IMR-90 (cell line): Measurements from ENCODE around the gene PIK3R3. TPM values are rescaled to one million over a fixed set of nuclear protein-coding genes. Genes with fewer than 3 reads are reported as not detected.

ENCODE experiments used
- ATAC-seq: fragments of 200-7000 bp; cut with Tn5 transposase; 2 replicates; pipeline ENCODE4 v1.9.1; 2020; ENCODE audit warnings: low read depth, mild to moderate bottlenecking, moderate library complexity
- BruUV-seq: library from RNA; stranded (reverse); fragments of 400-500 nt; replicated peaks from 2 replicates; lab custom pipeline; 2021; lab: Mats Ljungman, UMichigan
- CTCF ChIA-PET: fragments of 300-600 bp; formaldehyde crosslinking; extraction: SDS; loops from one replicate; lab custom pipeline; 2021; ENCODE audit warnings: antibody characterized with exemption; lab: Yijun Ruan, JAX
- POLR2A ChIA-PET: fragments of 300-600 bp; sonication (Branson Sonifier 250); formaldehyde crosslinking; loops from one replicate; lab custom pipeline; 2022; ENCODE audit warnings: antibody characterized with exemption; ENCODE audit not compliant: unreplicated experiment; lab: Charles Lee
- DNase-seq: peaks from one replicate; pipeline ENCODE4 v3.0.0; 2013
- H2AFZ ChIP-seq: replicated peaks from 2 replicates; pipeline ENCODE3; 2013; ENCODE audit warnings: low read length, mild to moderate bottlenecking; ENCODE audit not compliant: poor library complexity
- H2AK5ac ChIP-seq: 2 replicates; pipeline ENCODE4 v1.6.1; 2013; ENCODE audit warnings: low read depth, low read length, inconsistent platforms
- H2AK9ac ChIP-seq: replicated peaks from 2 replicates; pipeline ENCODE3; 2013; ENCODE audit warnings: mild to moderate bottlenecking, low read depth, low read length, moderate library complexity; ENCODE audit not compliant: poor library complexity
- H2BK120ac ChIP-seq: 2 replicates; pipeline ENCODE4 v1.6.1; 2013; ENCODE audit warnings: low read depth, low read length, inconsistent platforms
- H2BK15ac ChIP-seq: 3 replicates; pipeline ENCODE4 v1.6.1; 2013; ENCODE audit warnings: low read depth, low read length, inconsistent platforms
- H2BK20ac ChIP-seq: 2 replicates; pipeline ENCODE4 v1.6.1; 2013; ENCODE audit warnings: low read depth, mild to moderate bottlenecking, inconsistent platforms, low read length, moderate library complexity
- H2BK5ac ChIP-seq: 2 replicates; pipeline ENCODE4 v1.6.1; 2013; ENCODE audit warnings: mild to moderate bottlenecking, low read depth, low read length, inconsistent platforms; ENCODE audit not compliant: poor library complexity, severe bottlenecking
- H3K14ac ChIP-seq: replicated peaks from 2 replicates; pipeline ENCODE4 v1.6.1; 2013; ENCODE audit warnings: low read depth, low read length, inconsistent platforms
- H3K18ac ChIP-seq: 2 replicates; pipeline ENCODE4 v1.6.1; 2013; ENCODE audit warnings: low read depth, low read length, control low read depth
- H3K23ac ChIP-seq: 2 replicates; pipeline ENCODE4 v1.6.1; 2013; ENCODE audit warnings: low read depth, low read length, inconsistent platforms
- H3K27ac ChIP-seq: 2 replicates; pipeline ENCODE4 v1.5.1; 2013; ENCODE audit warnings: mild to moderate bottlenecking, control low read depth, low read length; ENCODE audit not compliant: insufficient read depth
- H3K27me3 ChIP-seq: 2 replicates; pipeline ENCODE4 v1.6.1; 2013; ENCODE audit warnings: low read length; ENCODE audit not compliant: control insufficient read depth, insufficient read depth
- H3K36me3 ChIP-seq: 2 replicates; pipeline ENCODE4 v1.6.1; 2013; ENCODE audit warnings: low read length, mixed read lengths; ENCODE audit not compliant: control insufficient read depth, insufficient read depth
- H3K4ac ChIP-seq: 2 replicates; pipeline ENCODE4 v1.6.1; 2013; ENCODE audit warnings: low read depth, low read length, inconsistent platforms
- H3K4me1 ChIP-seq: 2 replicates; pipeline ENCODE4 v1.6.1; 2013; ENCODE audit warnings: low read length, mixed read lengths; ENCODE audit not compliant: control insufficient read depth, insufficient read depth
- H3K4me2 ChIP-seq: 2 replicates; pipeline ENCODE4 v1.6.1; 2013; ENCODE audit warnings: low read depth, mild to moderate bottlenecking, control low read depth, low read length, moderate library complexity
- H3K4me3 ChIP-seq: 2 replicates; pipeline ENCODE4 v1.5.1; 2013; ENCODE audit warnings: low read depth, mild to moderate bottlenecking, control low read depth, low read length, moderate library complexity; ENCODE audit not compliant: insufficient read depth
- H3K56ac ChIP-seq: 2 replicates; pipeline ENCODE4 v1.6.1; 2013; ENCODE audit warnings: low read length, inconsistent platforms; ENCODE audit not compliant: insufficient read depth; ENCODE audit errors: extremely low read depth
- H3K79me1 ChIP-seq, 2 experiments: 2 replicates each; pipeline ENCODE4 v1.6.1; 2013; ENCODE audit warnings: low read length in 2 of 2, inconsistent platforms in 1 of 2, low read depth in 1 of 2
- H3K9ac ChIP-seq: 2 replicates; pipeline ENCODE4 v1.6.1; 2013; ENCODE audit warnings: low read depth, low read length, control low read depth
- H3K9me1 ChIP-seq: 2 replicates; pipeline ENCODE4 v1.6.1; 2013; ENCODE audit warnings: low read length, inconsistent platforms; ENCODE audit not compliant: insufficient read depth
- H3K9me3 ChIP-seq: 2 replicates; pipeline ENCODE4 v1.6.1; 2013; ENCODE audit warnings: low read length; ENCODE audit not compliant: control insufficient read depth, insufficient read depth
- H4K20me1 ChIP-seq: 2 replicates; pipeline ENCODE4 v1.6.1; 2013; ENCODE audit warnings: low read length, inconsistent platforms; ENCODE audit not compliant: insufficient read depth
- H4K5ac ChIP-seq: 2 replicates; pipeline ENCODE4 v1.6.1; 2013; ENCODE audit warnings: mild to moderate bottlenecking, low read depth, low read length, control low read depth
- H4K8ac ChIP-seq, 2 experiments: 2 replicates each; pipeline ENCODE4 v1.6.1; 2013; ENCODE audit warnings: low read depth in 2 of 2, low read length in 2 of 2, control low read depth in 1 of 2, inconsistent platforms in 1 of 2
- H4K91ac ChIP-seq: 2 replicates; pipeline ENCODE4 v1.6.1; 2013; ENCODE audit warnings: low read depth, low read length, inconsistent platforms; ENCODE audit not compliant: insufficient read depth
- BHLHE40 ChIP-seq: fragments of 150-350 bp; IDR thresholded peaks from 2 replicates; pipeline ENCODE4 v1.6.1; 2016; ENCODE audit warnings: mild to moderate bottlenecking, low read depth, low read length
- CEBPB ChIP-seq: IDR thresholded peaks from 2 replicates; pipeline ENCODE4 v1.6.1; 2012; ENCODE audit warnings: low read depth, low read length, improper control_type of control experiment
- CHD1 ChIP-seq: IDR thresholded peaks from 2 replicates; pipeline ENCODE4 v1.6.1; 2012; ENCODE audit warnings: low read depth, low read length, improper control_type of control experiment
- CTCF ChIP-seq: conservative IDR thresholded peaks from 2 replicates; pipeline ENCODE4 v1.5.1; 2012; ENCODE audit warnings: mild to moderate bottlenecking, low read depth, low read length, improper control_type of control experiment
- FOS ChIP-seq: fragments of 150-350 bp; IDR thresholded peaks from 2 replicates; pipeline ENCODE4 v1.6.1; 2016; ENCODE audit warnings: low read depth, low read length
- MAFK ChIP-seq: IDR thresholded peaks from 2 replicates; pipeline ENCODE4 v1.6.1; 2012; ENCODE audit warnings: low read depth, low read length, improper control_type of control experiment
- MAZ ChIP-seq: IDR thresholded peaks from 2 replicates; pipeline ENCODE4 v1.6.1; 2012; ENCODE audit warnings: low read depth, mild to moderate bottlenecking, low read length, improper control_type of control experiment, moderate library complexity, borderline replicate concordance
- MXI1 ChIP-seq: IDR thresholded peaks from 2 replicates; pipeline ENCODE4 v1.6.1; 2012; ENCODE audit warnings: low read depth, mild to moderate bottlenecking, low read length, moderate library complexity, borderline replicate concordance
- NFE2L2 ChIP-seq: fragments of 150-350 bp; IDR thresholded peaks from 2 replicates; pipeline ENCODE4 v1.6.1; 2016; ENCODE audit warnings: low read depth, mild to moderate bottlenecking, low read length
- POLR2A ChIP-seq: IDR thresholded peaks from 2 replicates; pipeline ENCODE4 v1.6.1; 2012; ENCODE audit warnings: mild to moderate bottlenecking, low read depth, low read length
- RAD21 ChIP-seq: IDR thresholded peaks from 2 replicates; pipeline ENCODE4 v1.6.1; 2012; ENCODE audit warnings: low read length, improper control_type of control experiment
- RFX5 ChIP-seq: IDR thresholded peaks from 2 replicates; pipeline ENCODE4 v1.8.0; 2012; ENCODE audit warnings: low read depth, mild to moderate bottlenecking, low read length, moderate library complexity
- SMC3 ChIP-seq: fragments of 150-350 bp; IDR thresholded peaks from 2 replicates; pipeline ENCODE4 v1.6.1; 2016; ENCODE audit warnings: low read depth, mild to moderate bottlenecking, antibody characterized with exemption, low read length, moderate library complexity
- WGBS, 2 experiments: methylation state at CpG; one replicate each; pipeline versions ENCODE4 v1.1.5 to v1.1.7; 2013; ENCODE audit warnings: missing lambda C conversion rate in 2 of 2; ENCODE audit not compliant: insufficient read length in 1 of 2; ENCODE audit errors: extremely low coverage in 2 of 2; 5-methylcytosine and 5-hydroxymethylcytosine counted together
- dilution Hi-C: fragments of 300-500 bp; cut with HindIII; formaldehyde crosslinking; loops from one replicate; pipeline ENCODE4 v1.14.3; 2018; ENCODE audit warnings: low sequenced_read_pairs; ENCODE audit not compliant: unreplicated experiment
- in situ Hi-C: fragments of 300-500 bp; cut with MboI; formaldehyde crosslinking; loops from 3 replicates; pipeline ENCODE4 v1.14.3; 2019; ENCODE audit warnings: low sequenced_read_pairs, inconsistent platforms, mixed read lengths
- intact Hi-C: fragments of 100-400 bp; cut with micrococcal nuclease; formaldehyde crosslinking; loops from 2 replicates; pipeline ENCODE4 v1.10.0; 2022
- polyA plus RNA-seq, 3 experiments: library from polyadenylated mRNA; depleted of rRNA; stranded (reverse); fragments of >200 nt; gene quantifications; 2 replicates each; pipeline ENCODE4 v1.2.3, GENCODE V29; 2012; ENCODE audit warnings: low replicate concordance in 1 of 3
- total RNA-seq: library from RNA; depleted of rRNA; stranded (reverse); fragments of >200 nt; gene quantifications from 2 replicates; pipeline ENCODE4 v1.2.3, GENCODE V29; 2012
- TF ChIP-seq, protein P1 (sequence below): fragments of 150-350 bp; IDR thresholded peaks from 2 replicates; pipeline ENCODE4 v1.6.1; 2016; ENCODE audit warnings: low read depth, mild to moderate bottlenecking, low read length, moderate library complexity, borderline replicate concordance
- TF ChIP-seq, protein P2 (sequence below): fragments of 150-350 bp; IDR thresholded peaks from 2 replicates; pipeline ENCODE4 v1.6.1; 2017; ENCODE audit warnings: mild to moderate bottlenecking, antibody characterized with exemption, low read length, low read depth

Gene PIK3R3
- total and polyA plus RNA-seq, 2 of the 4 experiments (the other 2 are of a cell fraction) = 5.3 to 9.9 TPM

- Histone ChIP-seq H2AFZ (no peak overlapping the region), H4K91ac (no peak overlapping the region), H2AK9ac (no peak overlapping the region), H3K14ac (no peak overlapping the region), H3K4me1 (no peaks in the 10 kb centered on the region), H2BK120ac (no peak overlapping the region), H3K56ac (no peak overlapping the region), H2BK20ac (no peak overlapping the region), H3K9me1 (no peaks in the 10 kb centered on the region; the same call in 1 of the 2 replicates), H2BK15ac (no peak overlapping the region), H3K27ac (no peak overlapping the region), H2AK5ac (no peak overlapping the region), H3K4me2 (no peak overlapping the region), H3K9ac (no peak overlapping the region), H3K9me3 (no peaks in the 10 kb centered on the region), H3K36me3 (no peaks in the 10 kb centered on the region), H3K4ac (no peak overlapping the region), H4K8ac (no peak overlapping the region), H2BK5ac (no peak overlapping the region), H4K20me1 (no peaks in the 10 kb centered on the region), H3K79me1 (no peaks in the 10 kb centered on the region), H4K5ac (no peak overlapping the region), H3K18ac (no peak overlapping the region), H3K27me3 (peaks cover 3% of the 10 kb centered on the region), H3K4me3 (no peak overlapping the region), H3K23ac (no peak overlapping the region)
- intact Hi-C loops = no loop called here
- no CpG with 5 or more reads among the region's 1 CpG for WGBS, 2 experiments
- BruUV-seq = no TSS peak
- in situ Hi-C loops = no loop called here
- CTCF ChIA-PET = no interaction called here
- dilution Hi-C loops = no loop called here
- ATAC-seq (no peak), DNase-seq (no peak)
- TF ChIP-seq MAZ (no peak), MXI1 (no peak), SMC3 (no peak), POLR2A (no peak), RFX5 (no peak), MAFK (no peak), NFE2L2 (no peak), CTCF (no peak), BHLHE40 (no peak), FOS (no peak), CHD1 (no peak), RAD21 (no peak), CEBPB (no peak)
- TF ChIP-seq, protein P1, sequence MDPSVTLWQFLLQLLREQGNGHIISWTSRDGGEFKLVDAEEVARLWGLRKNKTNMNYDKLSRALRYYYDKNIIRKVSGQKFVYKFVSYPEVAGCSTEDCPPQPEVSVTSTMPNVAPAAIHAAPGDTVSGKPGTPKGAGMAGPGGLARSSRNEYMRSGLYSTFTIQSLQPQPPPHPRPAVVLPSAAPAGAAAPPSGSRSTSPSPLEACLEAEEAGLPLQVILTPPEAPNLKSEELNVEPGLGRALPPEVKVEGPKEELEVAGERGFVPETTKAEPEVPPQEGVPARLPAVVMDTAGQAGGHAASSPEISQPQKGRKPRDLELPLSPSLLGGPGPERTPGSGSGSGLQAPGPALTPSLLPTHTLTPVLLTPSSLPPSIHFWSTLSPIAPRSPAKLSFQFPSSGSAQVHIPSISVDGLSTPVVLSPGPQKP = no peak
- TF ChIP-seq, protein P2, sequence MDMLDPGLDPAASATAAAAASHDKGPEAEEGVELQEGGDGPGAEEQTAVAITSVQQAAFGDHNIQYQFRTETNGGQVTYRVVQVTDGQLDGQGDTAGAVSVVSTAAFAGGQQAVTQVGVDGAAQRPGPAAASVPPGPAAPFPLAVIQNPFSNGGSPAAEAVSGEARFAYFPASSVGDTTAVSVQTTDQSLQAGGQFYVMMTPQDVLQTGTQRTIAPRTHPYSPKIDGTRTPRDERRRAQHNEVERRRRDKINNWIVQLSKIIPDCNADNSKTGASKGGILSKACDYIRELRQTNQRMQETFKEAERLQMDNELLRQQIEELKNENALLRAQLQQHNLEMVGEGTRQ = no peak
- POLR2A ChIA-PET = no interaction called here
Observed at GRCh38 chr1:46160212-46160611, 27.8 kb upstream of the PIK3R3 start.
